WI38 (cell line): Measurements from ENCODE around the gene ITPRIPL2.

ENCODE experiments used
- H3K4me3 ChIP-seq: 2 replicates; pipeline ENCODE4 v1.5.1; 2011; ENCODE audit warnings: low read depth, mild to moderate bottlenecking, control low read depth, low read length
- TF ChIP-seq, protein P1 (sequence below): IDR thresholded peaks from 2 replicates; pipeline ENCODE4 v1.5.1; 2012; ENCODE audit warnings: low read depth, mild to moderate bottlenecking, control low read depth, low read length

Gene ITPRIPL2

GRCh38 chr16:19113577-19114358 lies at the start of gene ITPRIPL2:
Gene ITPRIPL2, plus strand, starts transcription at chr16:19113964. Its CDS starts 498 bp downstream, at chr16:19114462.
- TF ChIP-seq, protein P1, sequence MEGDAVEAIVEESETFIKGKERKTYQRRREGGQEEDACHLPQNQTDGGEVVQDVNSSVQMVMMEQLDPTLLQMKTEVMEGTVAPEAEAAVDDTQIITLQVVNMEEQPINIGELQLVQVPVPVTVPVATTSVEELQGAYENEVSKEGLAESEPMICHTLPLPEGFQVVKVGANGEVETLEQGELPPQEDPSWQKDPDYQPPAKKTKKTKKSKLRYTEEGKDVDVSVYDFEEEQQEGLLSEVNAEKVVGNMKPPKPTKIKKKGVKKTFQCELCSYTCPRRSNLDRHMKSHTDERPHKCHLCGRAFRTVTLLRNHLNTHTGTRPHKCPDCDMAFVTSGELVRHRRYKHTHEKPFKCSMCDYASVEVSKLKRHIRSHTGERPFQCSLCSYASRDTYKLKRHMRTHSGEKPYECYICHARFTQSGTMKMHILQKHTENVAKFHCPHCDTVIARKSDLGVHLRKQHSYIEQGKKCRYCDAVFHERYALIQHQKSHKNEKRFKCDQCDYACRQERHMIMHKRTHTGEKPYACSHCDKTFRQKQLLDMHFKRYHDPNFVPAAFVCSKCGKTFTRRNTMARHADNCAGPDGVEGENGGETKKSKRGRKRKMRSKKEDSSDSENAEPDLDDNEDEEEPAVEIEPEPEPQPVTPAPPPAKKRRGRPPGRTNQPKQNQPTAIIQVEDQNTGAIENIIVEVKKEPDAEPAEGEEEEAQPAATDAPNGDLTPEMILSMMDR, result no peak

DNA sequence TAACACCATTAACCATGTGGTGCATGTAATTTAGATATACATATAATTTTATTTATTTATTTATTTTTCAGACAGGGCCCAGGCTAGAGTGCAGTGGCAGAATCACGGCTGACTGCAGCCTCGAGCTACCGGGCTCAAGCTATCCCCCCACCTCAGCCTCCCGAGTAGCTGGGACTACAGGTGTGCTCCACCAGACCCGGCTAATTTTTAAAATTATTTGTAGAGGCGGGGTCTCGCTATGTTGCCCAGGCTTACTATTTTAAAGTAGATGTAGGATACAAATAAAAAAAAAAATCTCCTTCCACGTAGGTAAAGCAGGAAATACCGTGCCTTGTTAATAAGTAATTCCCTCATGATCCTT lies 46.8 kb upstream of the ITPRIPL2 start:
- H3K4me3 ChIP-seq, result no peak overlapping the region

More at GRCh38 chr16:19113577-19114358, at the start of gene ITPRIPL2:
- H3K4me3 ChIP-seq, result peak within 1 kb of the TSS; percentile 69

DNA sequence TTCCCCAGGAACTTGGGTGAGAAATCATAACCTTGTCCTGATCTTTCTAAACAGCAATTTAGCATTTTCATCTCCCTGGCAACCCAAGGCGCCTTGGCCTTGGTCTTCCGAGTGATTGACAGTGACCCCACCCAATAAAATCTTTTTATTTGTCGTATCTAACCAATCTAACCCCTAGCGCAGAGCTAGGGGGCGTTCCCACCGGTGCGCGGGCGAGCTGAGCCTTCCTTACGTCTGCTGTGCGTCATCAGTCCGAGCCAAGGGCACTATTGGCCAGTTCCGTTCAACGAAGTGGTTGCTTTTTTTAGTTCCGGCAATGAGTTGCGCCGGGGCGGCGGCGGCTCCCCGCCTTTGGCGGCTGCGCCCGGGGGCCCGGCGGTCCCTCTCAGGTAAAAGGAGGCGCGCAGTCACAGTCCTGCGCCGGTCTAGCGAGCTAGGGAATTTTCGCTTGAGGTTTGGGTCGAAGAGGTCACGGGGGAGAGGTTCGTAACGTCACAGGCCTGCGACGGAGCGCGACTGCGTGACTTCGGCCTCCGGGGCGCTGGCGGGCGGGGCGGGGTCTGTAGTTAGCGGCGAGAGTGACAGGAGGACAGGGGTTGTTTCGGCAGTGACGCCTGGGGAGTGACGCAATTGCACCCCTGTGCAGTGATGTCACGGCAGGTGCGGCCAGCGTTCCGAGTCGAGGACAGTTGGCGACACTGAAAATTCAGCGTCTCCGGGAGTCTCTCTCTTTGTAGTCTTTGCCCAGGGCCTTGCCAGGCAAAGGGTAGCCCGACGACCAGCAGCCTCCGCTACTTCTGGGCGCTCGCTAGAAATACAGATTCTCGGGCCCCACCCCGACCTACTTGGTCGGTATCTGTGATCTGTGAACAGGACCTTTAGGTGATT lies 46.2 kb upstream of the ITPRIPL2 start, which contains the start of gene COQ7:
Gene COQ7 (plus strand): TSS at position 266 of the 888 bp plus-strand sequence. CDS start 51 bp downstream, at position 317.
- TF ChIP-seq, protein P1, result no peak

More for the DNA sequence above, 46.8 kb upstream of the ITPRIPL2 start:
- TF ChIP-seq, protein P1, result no peak

GRCh38 chr16:19068237-19068815 lies 45.4 kb upstream of the ITPRIPL2 start:
- peak overlapping the region; percentile 73 for H3K4me3 ChIP-seq
- TF ChIP-seq, protein P1, result no peak

More for the DNA sequence above, 46.2 kb upstream of the ITPRIPL2 start, which contains the start of gene COQ7:
- H3K4me3 ChIP-seq, result peak within 1 kb of the TSS; percentile 73

GRCh38 chr16:19071811-19072777 lies 41.7 kb upstream of the ITPRIPL2 start:
- TF ChIP-seq, protein P1, result peak; percentile 86
- no peak overlapping the region for H3K4me3 ChIP-seq

DNA sequence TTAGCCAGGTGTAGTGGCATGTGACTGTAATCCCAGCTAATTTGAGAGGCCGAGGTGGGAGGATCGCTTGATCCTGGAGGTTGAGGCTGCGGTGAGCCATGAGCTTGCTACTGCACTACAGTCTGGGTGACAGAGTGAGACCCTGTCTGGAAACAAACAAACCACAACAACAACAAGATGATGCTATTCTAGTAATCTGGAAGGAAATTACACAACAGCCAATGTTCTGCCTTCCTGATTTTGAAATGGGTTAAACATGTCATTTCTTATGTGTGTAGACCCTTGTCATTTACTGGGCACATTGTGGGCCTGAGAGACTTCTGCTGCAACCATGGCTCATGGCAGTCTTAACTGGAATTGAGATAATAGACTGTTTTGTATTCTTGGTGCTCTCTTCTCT lies 40.4 kb upstream of the ITPRIPL2 start:
- TF ChIP-seq, protein P1, result no peak
- H3K4me3 ChIP-seq, result no peak overlapping the region
